CD4-positive, alpha-beta T cell treated with Interleukin-4 for 4 hours (primary cell): ENCODE data around the gene MRPS16.

Source experiments
- DNase-seq: peaks from one replicate; pipeline ENCODE4 v3.0.0-alpha.2; 2020

Gene MRPS16

GRCh38 chr10:73238990-73239566 is 13.4 kb downstream of the MRPS16 start:
- DNase-seq, result no peak

GRCh38 chr10:73234695-73235094 is 17.7 kb downstream of the MRPS16 start:
- no peak for DNase-seq

GRCh38 chr10:73233883-73234282 is 18.6 kb downstream of the MRPS16 start:
- DNase-seq, result no peak

- no peak for DNase-seq
Observed at GRCh38 chr10:73232887-73233286, 19.6 kb downstream of the MRPS16 start.

GRCh38 chr10:73229567-73229966 is 22.9 kb downstream of the MRPS16 start:
- DNase-seq, result no peak

GRCh38 chr10:73228247-73228646 is 24.2 kb downstream of the MRPS16 start:
- DNase-seq, result no peak

GRCh38 chr10:73226663-73227062 is 25.8 kb downstream of the MRPS16 start:
- DNase-seq, result no peak

GRCh38 chr10:73225518-73225917 is 26.9 kb downstream of the MRPS16 start:
- no peak for DNase-seq

GRCh38 chr10:73220989-73221388 is 31.5 kb downstream of the MRPS16 start:
- no peak for DNase-seq

GRCh38 chr10:73219384-73219783 is 33.1 kb downstream of the MRPS16 start:
- DNase-seq, result no peak

GRCh38 chr10:73218431-73219191 is 33.8 kb downstream of the MRPS16 start:
- peak; percentile 2 for DNase-seq

GRCh38 chr10:73217628-73218027 is 34.8 kb downstream of the MRPS16 start:
- DNase-seq, result no peak

- DNase-seq, result no peak
Observed at GRCh38 chr10:73215749-73216148, 36.7 kb downstream of the MRPS16 start.

- DNase-seq, result no peak
Observed at GRCh38 chr10:73211106-73211811, 41.2 kb downstream of the MRPS16 start.

GRCh38 chr10:73210395-73211105 is 41.9 kb downstream of the MRPS16 start:
- DNase-seq, result no peak

- DNase-seq, result no peak
Observed at GRCh38 chr10:73209705-73210104, 42.7 kb downstream of the MRPS16 start.

GRCh38 chr10:73207883-73208282 is 44.6 kb downstream of the MRPS16 start:
- no peak for DNase-seq

GRCh38 chr10:73206385-73206784 is 46.1 kb downstream of the MRPS16 start:
- no peak for DNase-seq

- no peak for DNase-seq
Observed at GRCh38 chr10:73205890-73206289, 46.6 kb downstream of the MRPS16 start.

GRCh38 chr10:73205081-73205480 is 47.4 kb downstream of the MRPS16 start:
- no peak for DNase-seq
